KG1 (cell line): ENCODE measurements around the gene LAG3.

Source experiments
- DNase-seq: peaks from one replicate; lab custom pipeline; 2025; lab: John Stamatoyannopoulos, UW

LAG3 gene

DNA sequence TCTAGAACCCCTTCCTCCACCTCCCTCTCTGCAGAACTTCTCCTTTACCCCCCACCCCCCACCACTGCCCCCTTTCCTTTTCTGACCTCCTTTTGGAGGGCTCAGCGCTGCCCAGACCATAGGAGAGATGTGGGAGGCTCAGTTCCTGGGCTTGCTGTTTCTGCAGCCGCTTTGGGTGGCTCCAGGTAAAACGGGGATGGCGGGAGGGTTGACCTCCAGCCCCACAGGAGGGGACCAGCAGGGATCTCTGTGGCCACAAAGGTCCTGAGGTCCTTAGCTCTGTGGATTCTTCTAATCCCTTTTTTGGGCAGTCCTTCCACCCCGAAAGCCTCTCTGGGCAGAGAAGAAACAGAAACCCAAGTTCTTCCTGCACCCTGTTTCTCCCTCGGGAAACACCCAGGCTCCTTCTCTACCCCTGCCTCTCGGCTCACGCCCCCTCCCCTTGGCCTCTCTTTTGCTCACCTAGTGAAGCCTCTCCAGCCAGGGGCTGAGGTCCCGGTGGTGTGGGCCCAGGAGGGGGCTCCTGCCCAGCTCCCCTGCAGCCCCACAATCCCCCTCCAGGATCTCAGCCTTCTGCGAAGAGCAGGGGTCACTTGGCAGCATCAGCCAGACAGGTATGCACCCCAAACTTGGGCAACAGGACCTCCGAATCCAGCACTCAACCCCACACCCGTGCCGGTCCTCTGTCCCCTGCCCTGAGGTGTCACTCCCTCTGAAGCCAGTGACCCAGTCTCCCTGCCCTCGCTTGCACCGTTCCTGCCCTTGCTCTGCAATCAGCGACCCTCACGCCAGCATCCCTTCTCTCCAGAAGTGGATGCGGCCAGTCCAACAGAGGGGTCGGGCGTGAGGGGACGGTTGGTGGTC, 638 bp downstream of the LAG3 start:
- DNase-seq = no peak

DNA sequence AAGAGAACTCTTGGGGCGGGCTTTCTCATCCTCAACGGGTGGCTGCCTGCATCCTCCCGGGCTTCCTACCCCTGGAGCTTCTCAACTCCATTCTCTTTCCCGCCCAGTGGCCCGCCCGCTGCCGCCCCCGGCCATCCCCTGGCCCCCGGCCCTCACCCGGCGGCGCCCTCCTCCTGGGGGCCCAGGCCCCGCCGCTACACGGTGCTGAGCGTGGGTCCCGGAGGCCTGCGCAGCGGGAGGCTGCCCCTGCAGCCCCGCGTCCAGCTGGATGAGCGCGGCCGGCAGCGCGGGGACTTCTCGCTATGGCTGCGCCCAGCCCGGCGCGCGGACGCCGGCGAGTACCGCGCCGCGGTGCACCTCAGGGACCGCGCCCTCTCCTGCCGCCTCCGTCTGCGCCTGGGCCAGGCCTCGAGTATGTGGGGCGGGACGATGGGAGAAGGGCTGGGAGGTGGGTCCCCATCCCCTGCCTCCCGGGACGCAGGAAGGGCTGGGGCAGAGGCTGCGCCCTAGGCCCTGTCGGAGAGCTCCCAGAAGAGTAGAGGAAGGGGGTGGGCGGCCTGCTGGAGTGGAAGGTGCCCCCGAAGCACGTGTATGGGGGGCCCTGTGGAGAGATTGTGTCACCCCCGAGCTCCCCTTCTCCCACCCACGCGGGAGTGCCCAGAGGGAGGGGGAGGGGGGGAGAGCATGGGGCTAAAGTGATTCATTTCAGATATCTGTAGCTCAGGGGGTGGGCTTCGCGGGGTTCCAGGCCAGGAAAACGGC, 1.5 kb downstream of the LAG3 start:
- no peak for DNase-seq

DNA sequence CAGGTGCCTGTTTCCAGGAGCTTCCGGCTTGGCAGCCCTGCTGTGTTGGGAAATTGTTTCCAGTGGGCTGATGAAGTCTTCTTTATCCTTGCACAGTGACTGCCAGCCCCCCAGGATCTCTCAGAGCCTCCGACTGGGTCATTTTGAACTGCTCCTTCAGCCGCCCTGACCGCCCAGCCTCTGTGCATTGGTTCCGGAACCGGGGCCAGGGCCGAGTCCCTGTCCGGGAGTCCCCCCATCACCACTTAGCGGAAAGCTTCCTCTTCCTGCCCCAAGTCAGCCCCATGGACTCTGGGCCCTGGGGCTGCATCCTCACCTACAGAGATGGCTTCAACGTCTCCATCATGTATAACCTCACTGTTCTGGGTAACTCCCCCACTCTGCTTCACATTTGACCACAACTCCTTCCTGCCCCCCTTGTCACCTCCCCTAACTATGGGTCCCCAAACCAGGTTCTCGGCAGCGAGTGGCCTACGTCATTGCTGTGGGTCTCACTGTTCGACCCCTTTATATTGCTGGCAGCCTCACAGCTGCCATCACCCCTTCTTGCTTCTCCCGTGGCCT, 2.3 kb downstream of the LAG3 start:
- no peak for DNase-seq

DNA sequence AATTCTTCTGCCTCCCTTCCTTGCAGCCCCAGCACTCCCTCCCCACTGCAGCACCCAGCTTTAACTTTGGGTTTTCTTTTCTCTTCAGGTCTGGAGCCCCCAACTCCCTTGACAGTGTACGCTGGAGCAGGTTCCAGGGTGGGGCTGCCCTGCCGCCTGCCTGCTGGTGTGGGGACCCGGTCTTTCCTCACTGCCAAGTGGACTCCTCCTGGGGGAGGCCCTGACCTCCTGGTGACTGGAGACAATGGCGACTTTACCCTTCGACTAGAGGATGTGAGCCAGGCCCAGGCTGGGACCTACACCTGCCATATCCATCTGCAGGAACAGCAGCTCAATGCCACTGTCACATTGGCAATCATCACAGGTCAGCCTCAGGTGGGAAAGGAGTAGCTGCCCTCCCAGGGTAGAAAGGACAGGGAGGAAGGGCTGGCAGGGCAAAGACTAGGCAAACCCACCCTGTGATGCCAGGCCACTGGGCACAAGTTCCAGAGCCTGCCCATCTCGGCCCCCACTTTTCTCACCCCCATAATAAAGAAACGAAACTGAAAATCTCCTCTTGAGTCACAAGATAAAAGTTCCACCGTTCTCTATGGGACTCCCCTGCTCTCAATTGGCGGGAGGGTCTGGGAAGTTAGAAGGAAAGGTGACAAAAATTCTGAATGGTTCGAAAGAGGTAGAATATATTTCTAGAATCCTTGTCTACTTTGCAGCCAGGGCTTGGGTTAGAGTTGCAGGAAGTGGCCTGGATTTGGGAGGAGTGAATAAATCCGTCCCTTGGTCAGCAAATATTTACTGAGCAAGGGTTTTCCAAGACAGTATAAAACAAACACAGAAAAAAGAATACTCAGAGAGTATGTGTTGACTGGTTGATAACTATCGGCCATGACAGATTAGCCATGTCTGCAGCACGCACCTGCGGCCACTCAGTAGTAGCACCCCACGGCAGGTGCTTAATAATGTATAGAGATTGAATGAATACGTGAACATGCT, 3.2 kb downstream of the LAG3 start:
- no peak for DNase-seq

DNA sequence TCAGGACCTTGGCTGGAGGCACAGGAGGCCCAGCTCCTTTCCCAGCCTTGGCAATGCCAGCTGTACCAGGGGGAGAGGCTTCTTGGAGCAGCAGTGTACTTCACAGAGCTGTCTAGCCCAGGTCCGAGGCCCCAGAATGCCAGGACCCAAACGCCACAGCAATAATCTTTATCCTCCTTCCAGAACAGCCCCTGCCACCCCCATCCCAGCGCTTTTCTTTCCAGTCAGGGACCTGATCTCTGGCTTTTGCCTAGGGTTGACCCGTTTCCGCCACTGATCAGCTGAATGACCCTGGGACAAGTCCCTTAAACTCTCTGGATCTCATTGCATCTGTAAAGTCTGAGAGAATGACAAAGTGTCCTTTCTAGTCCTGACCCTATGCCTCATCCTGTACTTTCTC, 5.1 kb downstream of the LAG3 start:
- no peak for DNase-seq

DNA sequence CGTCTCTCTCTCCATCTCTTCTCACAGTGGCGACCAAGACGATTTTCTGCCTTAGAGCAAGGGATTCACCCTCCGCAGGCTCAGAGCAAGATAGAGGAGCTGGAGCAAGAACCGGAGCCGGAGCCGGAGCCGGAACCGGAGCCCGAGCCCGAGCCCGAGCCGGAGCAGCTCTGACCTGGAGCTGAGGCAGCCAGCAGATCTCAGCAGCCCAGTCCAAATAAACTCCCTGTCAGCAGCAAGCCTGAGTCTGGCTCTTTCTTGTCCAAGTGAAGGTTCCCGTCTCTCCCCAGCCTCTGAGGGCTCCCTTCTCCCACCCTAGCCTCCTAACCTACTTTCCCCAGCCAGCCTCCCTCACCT, 5.9 kb downstream of the LAG3 start:
- DNase-seq = no peak

DNA sequence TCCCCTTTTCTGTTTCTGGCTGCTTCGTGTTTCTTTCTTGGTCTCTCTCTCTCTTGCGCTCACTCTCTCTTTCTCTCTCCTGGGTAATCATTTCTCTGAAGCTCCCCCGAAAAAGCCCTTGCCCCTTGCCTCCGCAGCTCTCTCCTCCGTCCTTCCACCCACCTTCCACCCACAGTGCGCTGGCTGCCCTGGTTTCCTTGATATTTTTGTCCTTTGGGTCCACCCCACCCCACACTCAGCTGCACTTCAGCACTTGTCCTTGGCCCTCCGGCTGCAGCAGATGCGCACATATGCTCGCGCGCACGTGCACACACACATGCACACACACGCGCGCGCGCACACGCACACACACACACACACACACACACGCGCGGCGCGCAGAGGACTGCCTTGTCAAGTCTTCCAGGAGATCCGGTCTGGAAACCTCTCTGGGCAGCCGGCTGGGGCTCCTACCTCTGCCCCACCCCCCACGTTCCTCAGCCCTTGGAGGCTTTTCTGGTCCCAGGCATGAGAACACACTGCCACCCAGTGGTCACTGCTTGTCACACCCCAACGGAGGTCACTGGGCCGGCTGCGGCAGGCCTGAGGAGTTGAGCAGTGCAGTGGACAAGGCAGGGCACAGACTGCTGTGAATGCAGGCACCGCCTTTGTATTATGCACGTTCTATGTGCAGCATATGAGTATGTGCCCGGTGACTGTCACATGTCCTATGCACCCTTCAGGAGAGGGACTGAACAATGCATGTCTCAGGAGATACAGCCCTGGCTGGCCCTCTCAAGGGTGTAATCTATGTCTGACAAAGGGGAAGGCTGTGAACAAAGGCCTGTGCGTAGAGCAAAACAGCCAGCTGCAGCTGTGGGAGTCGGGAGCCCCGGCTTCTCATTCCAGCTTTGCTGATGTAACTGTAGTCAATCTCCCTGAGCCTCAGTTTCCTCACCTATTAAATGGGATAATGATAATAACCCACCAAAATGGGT, 6.5 kb downstream of the LAG3 start:
- DNase-seq = peak; percentile 90

DNA sequence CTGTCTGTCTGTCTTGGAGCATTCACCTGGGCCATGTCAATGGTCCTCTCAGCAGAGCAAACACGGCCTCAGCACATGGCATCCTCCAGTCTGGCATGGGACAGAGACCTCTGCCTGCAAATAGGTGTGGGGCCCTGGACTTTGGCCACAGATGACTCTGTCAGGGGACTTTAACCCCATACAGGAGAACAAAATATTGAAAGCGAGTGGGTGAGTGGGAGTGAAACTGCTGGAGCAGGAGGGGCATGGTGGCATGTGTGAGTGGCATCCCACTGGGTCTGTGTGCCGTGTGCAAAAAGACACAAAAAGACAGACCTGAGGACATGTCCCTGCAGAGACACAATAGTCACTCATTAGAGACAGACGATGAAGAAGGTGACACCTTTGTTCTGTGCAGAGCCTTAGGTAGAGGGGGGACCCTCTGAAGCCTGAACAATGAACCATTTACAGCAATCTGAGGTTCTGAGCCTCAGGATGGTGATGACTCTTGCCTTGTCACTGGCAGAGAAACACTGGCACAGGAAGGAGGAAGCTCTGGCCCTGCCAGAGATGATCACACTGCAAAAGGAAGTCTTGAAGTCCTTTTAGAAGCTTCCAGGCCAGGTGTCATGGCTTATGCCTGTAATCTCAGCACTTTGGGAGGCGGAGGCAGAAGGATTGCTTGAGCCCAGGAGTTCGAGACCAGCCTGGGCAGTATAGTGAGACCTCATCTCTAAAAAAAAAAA, 7.5 kb downstream of the LAG3 start:
- DNase-seq = no peak

DNA sequence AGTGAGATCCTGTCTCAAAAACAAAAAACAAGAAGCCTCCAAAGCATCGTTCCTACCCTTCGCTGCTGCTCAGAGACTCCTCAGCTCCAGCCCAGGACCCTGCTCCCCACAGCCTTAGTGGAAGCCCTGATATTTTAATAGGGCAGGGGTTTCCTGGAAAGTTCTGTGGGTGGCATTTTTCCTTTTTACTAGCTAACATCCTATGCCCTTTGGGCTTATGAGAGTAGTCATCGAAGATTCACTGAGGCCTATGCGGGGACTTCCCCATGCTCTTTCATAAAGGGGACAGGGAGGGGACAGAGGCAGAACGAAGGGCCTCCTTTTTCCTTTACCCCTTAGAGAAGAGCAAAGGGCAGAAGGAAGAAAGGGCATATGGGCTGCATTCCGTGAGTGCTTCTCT, 8.3 kb downstream of the LAG3 start:
- DNase-seq = no peak

DNA sequence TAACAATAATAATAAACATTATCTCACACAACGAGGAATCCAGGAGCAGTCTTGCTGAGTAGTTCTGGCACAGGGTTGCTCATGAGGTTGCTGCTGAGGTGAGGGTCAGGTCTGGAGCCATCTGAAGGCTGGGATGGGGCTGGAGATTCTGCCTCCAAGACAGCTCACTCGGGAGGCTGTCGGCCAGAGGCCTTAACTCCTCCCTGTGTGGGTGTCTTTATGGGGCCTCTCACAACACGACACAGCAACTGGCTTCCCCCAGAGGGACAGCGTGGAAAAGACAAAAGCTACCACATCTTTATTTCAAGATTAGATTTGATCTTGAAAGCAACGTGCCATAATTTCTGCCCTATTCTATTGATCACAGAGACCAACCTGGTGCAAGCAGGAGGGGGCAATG, 9.8 kb downstream of the LAG3 start:
- no peak for DNase-seq

DNA sequence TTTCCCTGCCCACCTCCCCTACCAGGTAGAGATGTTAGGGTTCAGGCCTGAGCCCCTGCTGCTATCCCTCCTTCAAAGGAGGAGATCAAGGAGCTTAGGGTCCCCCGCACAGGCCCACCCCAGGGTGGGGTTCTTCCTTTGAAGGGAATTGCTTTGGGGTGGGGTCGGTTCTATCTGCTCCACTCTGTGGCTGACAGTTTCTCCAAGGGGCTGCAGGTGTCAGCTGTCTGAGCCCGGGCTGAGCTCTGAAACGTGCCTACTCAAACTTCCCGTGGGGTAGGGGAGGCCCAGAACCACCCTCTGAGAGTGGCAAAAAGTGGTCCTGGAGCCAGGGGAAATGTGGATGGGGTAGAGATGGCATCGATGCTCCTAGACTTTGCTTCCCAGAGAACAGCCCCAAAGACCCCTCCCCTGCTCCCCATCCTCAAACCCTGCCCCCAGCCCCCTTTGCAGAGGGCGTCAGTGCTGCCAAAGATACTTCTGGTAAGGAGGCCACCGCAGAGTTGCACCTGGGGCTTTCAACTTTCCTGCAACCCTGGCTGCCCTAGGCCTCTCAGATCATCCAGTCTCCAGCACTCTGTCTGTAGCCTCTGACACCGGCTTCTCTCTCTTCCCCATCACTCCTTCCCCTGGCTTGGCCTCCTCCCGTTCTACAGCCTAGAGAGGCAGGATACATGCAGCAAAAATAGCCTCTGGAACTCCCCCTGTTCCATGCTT, 10.7 kb downstream of the LAG3 start:
- DNase-seq = no peak

DNA sequence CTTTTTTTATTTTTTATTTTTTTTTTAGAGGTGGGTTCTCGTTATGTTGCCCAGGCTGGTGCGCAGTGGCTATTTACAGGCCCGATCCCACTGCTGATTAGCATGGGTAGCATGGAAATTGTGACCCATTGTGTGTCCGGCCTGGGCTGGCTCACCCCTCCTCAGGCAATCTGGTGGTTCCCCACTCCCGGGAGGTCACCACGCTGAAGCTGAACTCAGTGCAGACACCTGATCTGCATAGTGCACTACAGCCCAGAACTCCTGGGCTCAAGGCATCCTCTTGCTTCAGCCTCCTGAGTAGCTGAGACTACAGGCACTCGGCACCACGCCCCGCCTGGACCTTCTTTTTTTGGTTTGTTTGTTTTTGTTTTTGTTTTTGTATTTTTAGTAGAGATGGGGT, 11.5 kb downstream of the LAG3 start:
- no peak for DNase-seq

DNA sequence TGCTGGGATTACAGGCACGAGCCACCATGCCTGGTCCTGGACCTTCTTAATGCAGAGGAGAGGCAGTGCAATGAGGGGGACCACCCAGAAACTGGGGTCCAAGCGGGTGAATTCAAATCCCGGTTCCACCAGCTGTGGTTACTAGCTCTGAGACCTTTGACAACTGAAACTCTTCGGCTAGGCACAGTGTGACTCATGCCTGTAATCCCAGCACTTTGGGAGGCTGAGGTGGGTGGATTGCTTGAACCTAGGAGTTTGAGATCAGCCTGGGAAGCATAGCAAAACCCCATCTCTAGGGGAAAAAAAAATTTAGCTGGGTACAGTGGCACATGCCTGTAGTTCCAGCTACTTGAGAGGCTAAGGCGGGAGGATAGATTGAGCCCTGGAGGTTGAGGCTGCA, 12.0 kb downstream of the LAG3 start:
- DNase-seq = no peak

DNA sequence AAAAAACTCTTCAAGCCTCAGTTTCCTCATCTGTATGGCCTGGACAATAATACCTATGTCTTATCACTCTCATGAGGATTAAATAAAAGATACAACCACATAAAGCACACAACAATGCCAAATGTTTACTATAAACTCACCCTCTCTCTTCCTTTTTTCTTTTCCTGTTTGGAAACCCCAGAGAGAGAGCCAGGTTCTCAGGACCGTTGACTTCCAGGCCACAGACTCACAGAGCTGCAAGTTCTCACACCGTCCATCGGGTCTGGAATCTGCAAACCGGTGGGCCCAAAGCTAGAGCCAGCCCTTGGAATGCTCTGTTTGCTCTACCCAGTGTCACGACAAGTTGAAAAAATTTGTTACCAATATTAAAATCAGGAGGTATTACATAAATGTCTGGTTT, 12.4 kb downstream of the LAG3 start:
- DNase-seq = no peak

DNA sequence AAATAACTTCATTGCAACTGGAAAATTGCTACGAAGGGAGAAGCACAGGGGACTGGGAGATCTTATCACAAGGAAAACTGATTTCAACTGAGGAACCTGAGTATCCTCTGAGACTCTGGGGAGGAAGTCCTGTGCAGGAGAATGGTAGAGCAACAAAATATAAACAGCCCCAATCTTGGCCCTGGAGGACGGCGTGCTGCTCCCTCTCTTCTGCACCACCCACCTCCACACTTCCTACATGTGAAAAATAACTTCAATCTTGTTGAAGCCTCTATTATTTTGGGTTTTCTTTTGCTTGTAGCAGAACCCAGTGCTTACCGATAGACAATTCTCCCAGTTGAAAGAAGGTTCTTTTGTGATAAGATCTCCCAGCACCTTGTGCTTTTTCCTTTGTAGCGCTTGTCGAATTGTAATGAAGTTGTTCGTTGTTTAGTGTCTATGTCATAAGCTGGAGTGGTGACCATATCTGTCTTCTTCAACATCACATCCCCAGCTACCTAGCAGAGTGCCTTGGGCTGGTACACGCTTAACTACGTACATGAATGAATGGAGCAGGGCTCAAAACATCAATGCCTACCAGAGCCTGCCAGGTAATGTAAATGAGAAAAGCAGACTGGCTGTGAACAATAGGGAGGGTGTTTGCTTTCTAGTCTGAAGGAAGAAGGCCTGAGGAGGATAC, 14.2 kb downstream of the LAG3 start:
- no peak for DNase-seq

DNA sequence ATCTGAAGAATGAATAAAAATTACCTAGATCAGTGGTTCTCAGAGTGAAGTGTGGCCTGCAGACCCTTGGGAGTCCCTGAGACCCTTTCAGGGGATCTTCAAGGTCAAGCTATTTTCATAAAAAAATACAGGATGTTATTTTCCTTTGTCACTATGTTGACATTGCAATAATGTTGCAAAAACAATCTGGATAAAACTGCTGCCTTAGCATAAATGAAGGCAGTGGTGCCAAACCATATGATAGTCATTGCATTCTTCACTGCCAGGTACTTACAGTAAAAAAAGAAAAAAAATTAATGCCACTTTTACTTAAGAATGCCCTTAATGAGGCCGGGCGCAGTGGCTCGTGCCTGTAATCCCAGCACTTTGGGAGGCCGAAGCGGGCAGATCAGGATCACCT, 15.0 kb downstream of the LAG3 start:
- no peak for DNase-seq

DNA sequence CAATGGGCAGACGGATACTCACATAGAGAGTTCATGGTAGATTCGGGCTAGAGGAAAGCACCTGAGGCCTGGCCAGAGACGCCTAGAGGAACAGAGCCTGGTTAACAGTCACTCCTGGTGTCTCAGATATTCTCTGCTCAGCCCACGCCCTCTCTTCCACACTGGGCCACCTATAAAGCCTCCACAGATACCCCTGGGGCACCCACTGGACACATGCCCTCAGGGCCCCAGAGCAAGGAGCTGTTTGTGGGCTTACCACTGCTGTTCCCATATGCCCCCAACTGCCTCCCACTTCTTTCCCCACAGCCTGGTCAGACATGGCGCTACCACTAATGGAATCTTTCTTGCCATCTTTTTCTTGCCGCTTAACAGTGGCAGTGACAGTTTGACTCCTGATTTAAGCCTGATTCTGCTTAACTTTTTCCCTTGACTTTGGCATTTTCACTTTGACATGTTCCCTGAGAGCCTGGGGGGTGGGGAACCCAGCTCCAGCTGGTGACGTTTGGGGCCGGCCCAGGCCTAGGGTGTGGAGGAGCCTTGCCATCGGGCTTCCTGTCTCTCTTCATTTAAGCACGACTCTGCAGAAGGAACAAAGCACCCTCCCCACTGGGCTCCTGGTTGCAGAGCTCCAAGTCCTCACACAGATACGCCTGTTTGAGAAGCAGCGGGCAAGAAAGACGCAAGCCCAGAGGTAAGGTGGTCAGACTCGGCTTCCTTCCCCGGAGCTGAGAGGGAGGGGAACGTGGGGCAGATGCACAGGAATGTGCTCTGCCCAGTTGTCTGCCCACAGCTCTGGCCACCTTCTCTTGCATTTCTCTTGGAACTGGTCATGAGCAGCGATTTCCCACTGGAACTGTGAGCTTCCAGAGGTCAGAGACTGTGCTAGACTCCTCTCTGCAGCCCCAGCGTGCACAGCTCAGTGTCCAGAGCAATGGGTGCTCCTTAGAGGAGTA, 16.9 kb downstream of the LAG3 start, which contains the start of gene CD4:
Gene CD4 (plus strand): TSS at position 557 of the 953 bp plus-strand sequence. CDS start 10,611 bp downstream, outside the sequence.
- DNase-seq = no peak
